GM18526 (cell line): ENCODE data around the gene RBM42.
A peak's percentile ranks its signal among the peaks of the same experiment; 100 is the strongest.

Experiments
- POLR2A ChIP-seq: IDR thresholded peaks from 3 replicates; pipeline ENCODE4 v1.6.1; 2011; ENCODE audit not compliant: insufficient read length; ENCODE audit errors: extremely low read depth

RBM42 gene

GRCh38 chr19:35618857-35619256 is 10.0 kb upstream of the RBM42 start:
- no peak for TF ChIP-seq POLR2A

GRCh38 chr19:35619290-35619923 is 9.4 kb upstream of the RBM42 start:
- TF ChIP-seq POLR2A = no peak

- no peak for TF ChIP-seq POLR2A
Observed at GRCh38 chr19:35620001-35620400, 8.8 kb upstream of the RBM42 start.

- no peak for TF ChIP-seq POLR2A
Observed at GRCh38 chr19:35621708-35622107, 7.1 kb upstream of the RBM42 start.

GRCh38 chr19:35622750-35623149 is 6.1 kb upstream of the RBM42 start:
- no peak for TF ChIP-seq POLR2A

GRCh38 chr19:35623327-35624010 is 5.4 kb upstream of the RBM42 start:
- no peak for TF ChIP-seq POLR2A

- TF ChIP-seq POLR2A = no peak
Observed at GRCh38 chr19:35628264-35628564, 622 bp upstream of the RBM42 start.

GRCh38 chr19:35629332-35629633 is 447 bp downstream of the RBM42 start:
- no peak for TF ChIP-seq POLR2A

GRCh38 chr19:35633727-35634440 is 5.0 kb downstream of the RBM42 start:
- TF ChIP-seq POLR2A = no peak

- TF ChIP-seq POLR2A = no peak
Observed at GRCh38 chr19:35636651-35637050, 7.8 kb downstream of the RBM42 start.

GRCh38 chr19:35637165-35637564 is 8.3 kb downstream of the RBM42 start:
- no peak for TF ChIP-seq POLR2A

GRCh38 chr19:35639321-35639639 is 10.4 kb downstream of the RBM42 start:
- no peak for TF ChIP-seq POLR2A

GRCh38 chr19:35639863-35640262 is 11.0 kb downstream of the RBM42 start:
- TF ChIP-seq POLR2A = no peak

- TF ChIP-seq POLR2A = no peak
Observed at GRCh38 chr19:35641515-35642151, 12.8 kb downstream of the RBM42 start, which contains the start of gene ETV2. Gene ETV2, plus strand, starts transcription at chr19:35641745. Its CDS starts 716 bp downstream, at chr19:35642461.

GRCh38 chr19:35642312-35642711 is 13.5 kb downstream of the RBM42 start:
- no peak for TF ChIP-seq POLR2A

GRCh38 chr19:35642798-35643254 is 14.0 kb downstream of the RBM42 start:
- no peak for TF ChIP-seq POLR2A

- peak; percentile 87 for TF ChIP-seq POLR2A
Observed at GRCh38 chr19:35643255-35644205, 14.7 kb downstream of the RBM42 start.
